IMR-90 (cell line): Measurements from ENCODE around the gene SLC35F3. TPM values are rescaled to one million over a fixed set of nuclear protein-coding genes. Genes with fewer than 3 reads are reported as not detected.

Experiments used
- ATAC-seq: fragments of 200-7000 bp; cut with Tn5 transposase; 2 replicates; pipeline ENCODE4 v1.9.1; 2020; ENCODE audit warnings: low read depth, mild to moderate bottlenecking, moderate library complexity
- BruUV-seq: library from RNA; stranded (reverse); fragments of 400-500 nt; replicated peaks from 2 replicates; lab custom pipeline; 2021; lab: Mats Ljungman, UMichigan
- CTCF ChIA-PET: fragments of 300-600 bp; formaldehyde crosslinking; extraction: SDS; loops from one replicate; lab custom pipeline; 2021; ENCODE audit warnings: antibody characterized with exemption; lab: Yijun Ruan, JAX
- POLR2A ChIA-PET: fragments of 300-600 bp; sonication (Branson Sonifier 250); formaldehyde crosslinking; loops from one replicate; lab custom pipeline; 2022; ENCODE audit warnings: antibody characterized with exemption; ENCODE audit not compliant: unreplicated experiment; lab: Charles Lee
- DNase-seq: peaks from one replicate; pipeline ENCODE4 v3.0.0; 2013
- H2AFZ ChIP-seq: replicated peaks from 2 replicates; pipeline ENCODE3; 2013; ENCODE audit warnings: low read length, mild to moderate bottlenecking; ENCODE audit not compliant: poor library complexity
- H2AK5ac ChIP-seq: 2 replicates; pipeline ENCODE4 v1.6.1; 2013; ENCODE audit warnings: low read depth, low read length, inconsistent platforms
- H2AK9ac ChIP-seq: replicated peaks from 2 replicates; pipeline ENCODE3; 2013; ENCODE audit warnings: mild to moderate bottlenecking, low read depth, low read length, moderate library complexity; ENCODE audit not compliant: poor library complexity
- H2BK120ac ChIP-seq: 2 replicates; pipeline ENCODE4 v1.6.1; 2013; ENCODE audit warnings: low read depth, low read length, inconsistent platforms
- H2BK15ac ChIP-seq: 3 replicates; pipeline ENCODE4 v1.6.1; 2013; ENCODE audit warnings: low read depth, low read length, inconsistent platforms
- H2BK20ac ChIP-seq: 2 replicates; pipeline ENCODE4 v1.6.1; 2013; ENCODE audit warnings: low read depth, mild to moderate bottlenecking, inconsistent platforms, low read length, moderate library complexity
- H2BK5ac ChIP-seq: 2 replicates; pipeline ENCODE4 v1.6.1; 2013; ENCODE audit warnings: mild to moderate bottlenecking, low read depth, low read length, inconsistent platforms; ENCODE audit not compliant: poor library complexity, severe bottlenecking
- H3K14ac ChIP-seq: replicated peaks from 2 replicates; pipeline ENCODE4 v1.6.1; 2013; ENCODE audit warnings: low read depth, low read length, inconsistent platforms
- H3K18ac ChIP-seq: 2 replicates; pipeline ENCODE4 v1.6.1; 2013; ENCODE audit warnings: low read depth, low read length, control low read depth
- H3K23ac ChIP-seq: 2 replicates; pipeline ENCODE4 v1.6.1; 2013; ENCODE audit warnings: low read depth, low read length, inconsistent platforms
- H3K27ac ChIP-seq: 2 replicates; pipeline ENCODE4 v1.5.1; 2013; ENCODE audit warnings: mild to moderate bottlenecking, control low read depth, low read length; ENCODE audit not compliant: insufficient read depth
- H3K27me3 ChIP-seq: 2 replicates; pipeline ENCODE4 v1.6.1; 2013; ENCODE audit warnings: low read length; ENCODE audit not compliant: control insufficient read depth, insufficient read depth
- H3K36me3 ChIP-seq: 2 replicates; pipeline ENCODE4 v1.6.1; 2013; ENCODE audit warnings: low read length, mixed read lengths; ENCODE audit not compliant: control insufficient read depth, insufficient read depth
- H3K4ac ChIP-seq: 2 replicates; pipeline ENCODE4 v1.6.1; 2013; ENCODE audit warnings: low read depth, low read length, inconsistent platforms
- H3K4me1 ChIP-seq: 2 replicates; pipeline ENCODE4 v1.6.1; 2013; ENCODE audit warnings: low read length, mixed read lengths; ENCODE audit not compliant: control insufficient read depth, insufficient read depth
- H3K4me2 ChIP-seq: 2 replicates; pipeline ENCODE4 v1.6.1; 2013; ENCODE audit warnings: low read depth, mild to moderate bottlenecking, control low read depth, low read length, moderate library complexity
- H3K4me3 ChIP-seq: 2 replicates; pipeline ENCODE4 v1.5.1; 2013; ENCODE audit warnings: low read depth, mild to moderate bottlenecking, control low read depth, low read length, moderate library complexity; ENCODE audit not compliant: insufficient read depth
- H3K56ac ChIP-seq: 2 replicates; pipeline ENCODE4 v1.6.1; 2013; ENCODE audit warnings: low read length, inconsistent platforms; ENCODE audit not compliant: insufficient read depth; ENCODE audit errors: extremely low read depth
- H3K79me1 ChIP-seq, 2 experiments: 2 replicates each; pipeline ENCODE4 v1.6.1; 2013; ENCODE audit warnings: low read length in 2 of 2, inconsistent platforms in 1 of 2, low read depth in 1 of 2
- H3K9ac ChIP-seq: 2 replicates; pipeline ENCODE4 v1.6.1; 2013; ENCODE audit warnings: low read depth, low read length, control low read depth
- H3K9me1 ChIP-seq: 2 replicates; pipeline ENCODE4 v1.6.1; 2013; ENCODE audit warnings: low read length, inconsistent platforms; ENCODE audit not compliant: insufficient read depth
- H3K9me3 ChIP-seq: 2 replicates; pipeline ENCODE4 v1.6.1; 2013; ENCODE audit warnings: low read length; ENCODE audit not compliant: control insufficient read depth, insufficient read depth
- H4K20me1 ChIP-seq: 2 replicates; pipeline ENCODE4 v1.6.1; 2013; ENCODE audit warnings: low read length, inconsistent platforms; ENCODE audit not compliant: insufficient read depth
- H4K5ac ChIP-seq: 2 replicates; pipeline ENCODE4 v1.6.1; 2013; ENCODE audit warnings: mild to moderate bottlenecking, low read depth, low read length, control low read depth
- H4K8ac ChIP-seq, 2 experiments: 2 replicates each; pipeline ENCODE4 v1.6.1; 2013; ENCODE audit warnings: low read depth in 2 of 2, low read length in 2 of 2, control low read depth in 1 of 2, inconsistent platforms in 1 of 2
- H4K91ac ChIP-seq: 2 replicates; pipeline ENCODE4 v1.6.1; 2013; ENCODE audit warnings: low read depth, low read length, inconsistent platforms; ENCODE audit not compliant: insufficient read depth
- BHLHE40 ChIP-seq: fragments of 150-350 bp; IDR thresholded peaks from 2 replicates; pipeline ENCODE4 v1.6.1; 2016; ENCODE audit warnings: mild to moderate bottlenecking, low read depth, low read length
- CEBPB ChIP-seq: IDR thresholded peaks from 2 replicates; pipeline ENCODE4 v1.6.1; 2012; ENCODE audit warnings: low read depth, low read length, improper control_type of control experiment
- CHD1 ChIP-seq: IDR thresholded peaks from 2 replicates; pipeline ENCODE4 v1.6.1; 2012; ENCODE audit warnings: low read depth, low read length, improper control_type of control experiment
- FOS ChIP-seq: fragments of 150-350 bp; IDR thresholded peaks from 2 replicates; pipeline ENCODE4 v1.6.1; 2016; ENCODE audit warnings: low read depth, low read length
- MAFK ChIP-seq: IDR thresholded peaks from 2 replicates; pipeline ENCODE4 v1.6.1; 2012; ENCODE audit warnings: low read depth, low read length, improper control_type of control experiment
- MAZ ChIP-seq: IDR thresholded peaks from 2 replicates; pipeline ENCODE4 v1.6.1; 2012; ENCODE audit warnings: low read depth, mild to moderate bottlenecking, low read length, improper control_type of control experiment, moderate library complexity, borderline replicate concordance
- MXI1 ChIP-seq: IDR thresholded peaks from 2 replicates; pipeline ENCODE4 v1.6.1; 2012; ENCODE audit warnings: low read depth, mild to moderate bottlenecking, low read length, moderate library complexity, borderline replicate concordance
- NFE2L2 ChIP-seq: fragments of 150-350 bp; IDR thresholded peaks from 2 replicates; pipeline ENCODE4 v1.6.1; 2016; ENCODE audit warnings: low read depth, mild to moderate bottlenecking, low read length
- POLR2A ChIP-seq: IDR thresholded peaks from 2 replicates; pipeline ENCODE4 v1.6.1; 2012; ENCODE audit warnings: mild to moderate bottlenecking, low read depth, low read length
- RAD21 ChIP-seq: IDR thresholded peaks from 2 replicates; pipeline ENCODE4 v1.6.1; 2012; ENCODE audit warnings: low read length, improper control_type of control experiment
- RCOR1 ChIP-seq: IDR thresholded peaks from 2 replicates; pipeline ENCODE4 v1.6.1; 2012; ENCODE audit warnings: mild to moderate bottlenecking, low read length, improper control_type of control experiment; ENCODE audit not compliant: insufficient replicate concordance
- RFX5 ChIP-seq: IDR thresholded peaks from 2 replicates; pipeline ENCODE4 v1.8.0; 2012; ENCODE audit warnings: low read depth, mild to moderate bottlenecking, low read length, moderate library complexity
- SMC3 ChIP-seq: fragments of 150-350 bp; IDR thresholded peaks from 2 replicates; pipeline ENCODE4 v1.6.1; 2016; ENCODE audit warnings: low read depth, mild to moderate bottlenecking, antibody characterized with exemption, low read length, moderate library complexity
- WGBS, 2 experiments: methylation state at CpG; one replicate each; pipeline versions ENCODE4 v1.1.5 to v1.1.7; 2013; ENCODE audit warnings: missing lambda C conversion rate in 2 of 2; ENCODE audit not compliant: insufficient read length in 1 of 2; ENCODE audit errors: extremely low coverage in 2 of 2; 5-methylcytosine and 5-hydroxymethylcytosine counted together
- dilution Hi-C: fragments of 300-500 bp; cut with HindIII; formaldehyde crosslinking; loops from one replicate; pipeline ENCODE4 v1.14.3; 2018; ENCODE audit warnings: low sequenced_read_pairs; ENCODE audit not compliant: unreplicated experiment
- in situ Hi-C: fragments of 300-500 bp; cut with MboI; formaldehyde crosslinking; loops from 3 replicates; pipeline ENCODE4 v1.14.3; 2019; ENCODE audit warnings: low sequenced_read_pairs, inconsistent platforms, mixed read lengths
- intact Hi-C: fragments of 100-400 bp; cut with micrococcal nuclease; formaldehyde crosslinking; loops from 2 replicates; pipeline ENCODE4 v1.10.0; 2022
- polyA plus RNA-seq, 3 experiments: library from polyadenylated mRNA; depleted of rRNA; stranded (reverse); fragments of >200 nt; gene quantifications; 2 replicates each; pipeline ENCODE4 v1.2.3, GENCODE V29; 2012; ENCODE audit warnings: low replicate concordance in 1 of 3
- total RNA-seq: library from RNA; depleted of rRNA; stranded (reverse); fragments of >200 nt; gene quantifications from 2 replicates; pipeline ENCODE4 v1.2.3, GENCODE V29; 2012
- TF ChIP-seq, protein P1 (sequence below): fragments of 150-350 bp; IDR thresholded peaks from 2 replicates; pipeline ENCODE4 v1.6.1; 2017; ENCODE audit warnings: mild to moderate bottlenecking, antibody characterized with exemption, low read length, low read depth
- TF ChIP-seq, protein P2 (sequence below): fragments of 150-350 bp; IDR thresholded peaks from 2 replicates; pipeline ENCODE4 v1.6.1; 2016; ENCODE audit warnings: low read depth, mild to moderate bottlenecking, low read length, moderate library complexity, borderline replicate concordance
- TF ChIP-seq, protein P3 (sequence below): conservative IDR thresholded peaks from 2 replicates; pipeline ENCODE4 v1.5.1; 2012; ENCODE audit warnings: mild to moderate bottlenecking, low read depth, low read length, improper control_type of control experiment

The SLC35F3 gene
- total and polyA plus RNA-seq, 2 of the 4 experiments (the other 2 are of a cell fraction): under 0.01 to 0.17 TPM

DNA sequence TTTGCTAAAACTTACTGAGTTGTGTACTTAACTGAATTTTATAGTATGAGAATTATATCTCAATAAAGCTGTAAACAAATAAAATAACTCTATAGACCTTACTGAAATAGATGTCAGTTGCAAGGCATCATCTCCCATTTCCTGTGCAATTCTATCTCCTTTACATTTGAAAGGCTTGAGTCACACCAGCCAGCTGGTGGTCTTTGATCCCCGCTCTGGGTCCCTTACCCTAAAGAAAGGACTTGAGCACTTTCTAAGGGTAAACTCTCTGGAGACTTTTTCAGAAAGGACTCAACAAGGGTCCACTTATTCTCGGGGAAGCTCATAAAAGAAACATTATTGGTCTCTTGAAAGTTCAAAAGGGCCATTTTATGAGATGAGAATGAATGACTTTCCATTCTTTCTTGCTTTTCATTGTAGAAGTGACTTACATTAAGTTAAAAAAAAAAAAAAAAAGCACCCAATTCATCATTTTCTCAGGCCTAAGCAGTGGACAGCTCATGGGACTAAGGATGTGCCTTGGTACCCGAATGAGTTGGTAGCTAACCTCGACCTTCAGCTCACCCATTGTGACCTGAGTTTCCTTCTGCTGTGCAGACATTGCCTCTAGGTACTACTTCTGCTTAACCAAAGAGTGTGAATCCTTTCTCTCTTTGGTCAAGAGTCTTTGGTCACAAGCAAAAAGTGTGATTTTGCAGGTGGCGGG lies 321.8 kb downstream of the SLC35F3 start:
- H2BK5ac ChIP-seq: no peak overlapping the region
- no peak overlapping the region for H2AFZ ChIP-seq
- no peaks in the 10 kb centered on the region for H3K36me3 ChIP-seq
- H3K4me1 ChIP-seq: no peaks in the 10 kb centered on the region
- no peaks in the 10 kb centered on the region for H3K9me1 ChIP-seq
- no peaks in the 10 kb centered on the region for H3K9me3 ChIP-seq
- no peak overlapping the region for H2BK120ac ChIP-seq
- no TSS peak for BruUV-seq
- CTCF ChIA-PET: no interaction called here
- no peak overlapping the region for H3K14ac ChIP-seq
- H3K4me2 ChIP-seq: no peak overlapping the region
- H3K9ac ChIP-seq: no peak overlapping the region
- H2AK5ac ChIP-seq: no peak overlapping the region
- H3K18ac ChIP-seq: no peak overlapping the region
- intact Hi-C loops (no loop called here), dilution Hi-C loops (no loop called here), in situ Hi-C loops (no loop called here)
- H3K56ac ChIP-seq: no peak overlapping the region
- no peak overlapping the region for H2AK9ac ChIP-seq
- TF ChIP-seq RCOR1: no peak
- no peak for TF ChIP-seq FOS
- TF ChIP-seq POLR2A: no peak
- TF ChIP-seq BHLHE40: no peak
- no peak for TF ChIP-seq MXI1
- TF ChIP-seq, protein P1, sequence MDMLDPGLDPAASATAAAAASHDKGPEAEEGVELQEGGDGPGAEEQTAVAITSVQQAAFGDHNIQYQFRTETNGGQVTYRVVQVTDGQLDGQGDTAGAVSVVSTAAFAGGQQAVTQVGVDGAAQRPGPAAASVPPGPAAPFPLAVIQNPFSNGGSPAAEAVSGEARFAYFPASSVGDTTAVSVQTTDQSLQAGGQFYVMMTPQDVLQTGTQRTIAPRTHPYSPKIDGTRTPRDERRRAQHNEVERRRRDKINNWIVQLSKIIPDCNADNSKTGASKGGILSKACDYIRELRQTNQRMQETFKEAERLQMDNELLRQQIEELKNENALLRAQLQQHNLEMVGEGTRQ: no peak
- no peak for TF ChIP-seq CHD1
- TF ChIP-seq SMC3: no peak
- TF ChIP-seq MAZ: no peak
- TF ChIP-seq, protein P2, sequence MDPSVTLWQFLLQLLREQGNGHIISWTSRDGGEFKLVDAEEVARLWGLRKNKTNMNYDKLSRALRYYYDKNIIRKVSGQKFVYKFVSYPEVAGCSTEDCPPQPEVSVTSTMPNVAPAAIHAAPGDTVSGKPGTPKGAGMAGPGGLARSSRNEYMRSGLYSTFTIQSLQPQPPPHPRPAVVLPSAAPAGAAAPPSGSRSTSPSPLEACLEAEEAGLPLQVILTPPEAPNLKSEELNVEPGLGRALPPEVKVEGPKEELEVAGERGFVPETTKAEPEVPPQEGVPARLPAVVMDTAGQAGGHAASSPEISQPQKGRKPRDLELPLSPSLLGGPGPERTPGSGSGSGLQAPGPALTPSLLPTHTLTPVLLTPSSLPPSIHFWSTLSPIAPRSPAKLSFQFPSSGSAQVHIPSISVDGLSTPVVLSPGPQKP: no peak
- TF ChIP-seq RAD21: no peak
- no peak for TF ChIP-seq CEBPB
- TF ChIP-seq MAFK: no peak
- no peak for TF ChIP-seq RFX5
- no peak for TF ChIP-seq NFE2L2
- TF ChIP-seq, protein P3, sequence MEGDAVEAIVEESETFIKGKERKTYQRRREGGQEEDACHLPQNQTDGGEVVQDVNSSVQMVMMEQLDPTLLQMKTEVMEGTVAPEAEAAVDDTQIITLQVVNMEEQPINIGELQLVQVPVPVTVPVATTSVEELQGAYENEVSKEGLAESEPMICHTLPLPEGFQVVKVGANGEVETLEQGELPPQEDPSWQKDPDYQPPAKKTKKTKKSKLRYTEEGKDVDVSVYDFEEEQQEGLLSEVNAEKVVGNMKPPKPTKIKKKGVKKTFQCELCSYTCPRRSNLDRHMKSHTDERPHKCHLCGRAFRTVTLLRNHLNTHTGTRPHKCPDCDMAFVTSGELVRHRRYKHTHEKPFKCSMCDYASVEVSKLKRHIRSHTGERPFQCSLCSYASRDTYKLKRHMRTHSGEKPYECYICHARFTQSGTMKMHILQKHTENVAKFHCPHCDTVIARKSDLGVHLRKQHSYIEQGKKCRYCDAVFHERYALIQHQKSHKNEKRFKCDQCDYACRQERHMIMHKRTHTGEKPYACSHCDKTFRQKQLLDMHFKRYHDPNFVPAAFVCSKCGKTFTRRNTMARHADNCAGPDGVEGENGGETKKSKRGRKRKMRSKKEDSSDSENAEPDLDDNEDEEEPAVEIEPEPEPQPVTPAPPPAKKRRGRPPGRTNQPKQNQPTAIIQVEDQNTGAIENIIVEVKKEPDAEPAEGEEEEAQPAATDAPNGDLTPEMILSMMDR: no peak
- no peak overlapping the region for H4K91ac ChIP-seq
- H3K27me3 ChIP-seq: peaks cover 4% of the 10 kb centered on the region; the same call in 1 of the 2 replicates
- no peak overlapping the region for H3K23ac ChIP-seq
- no peak overlapping the region for H3K4me3 ChIP-seq
- H2BK20ac ChIP-seq: no peak overlapping the region
- WGBS, 2 experiments: no CpG with 5 or more reads among the region's 5 CpGs
- POLR2A ChIA-PET: no interaction called here
- H4K8ac ChIP-seq: no peak overlapping the region
- no peaks in the 10 kb centered on the region for H3K79me1 ChIP-seq
- H3K4ac ChIP-seq: no peak overlapping the region
- H4K5ac ChIP-seq: no peak overlapping the region
- no peak overlapping the region for H3K27ac ChIP-seq
- DNase-seq (no peak), ATAC-seq (no peak)
- H2BK15ac ChIP-seq: no peak overlapping the region
- no peaks in the 10 kb centered on the region for H4K20me1 ChIP-seq
